ENCODE data around the gene ANTXR2.

ANTXR2 gene

GRCh38 chr4:79906303-79906702 is 166.7 kb downstream of the ANTXR2 start:
- no peaks in the 10 kb centered on the region for H3K27me3 ChIP-seq
- no peaks in the 10 kb centered on the region for H3K4me1 ChIP-seq
- H3K4me3 ChIP-seq (ENCODE audit: low read depth, low read length) = no peak overlapping the region
- no peaks in the 10 kb centered on the region for H3K9me3 ChIP-seq
- DNase-seq = no peak
- H3K36me3 ChIP-seq = no peaks in the 10 kb centered on the region
- no peak for TF ChIP-seq CTCF (IDR thresholded peaks at IDR 0.05; ENCODE audit: low read depth, low read length)

DNA sequence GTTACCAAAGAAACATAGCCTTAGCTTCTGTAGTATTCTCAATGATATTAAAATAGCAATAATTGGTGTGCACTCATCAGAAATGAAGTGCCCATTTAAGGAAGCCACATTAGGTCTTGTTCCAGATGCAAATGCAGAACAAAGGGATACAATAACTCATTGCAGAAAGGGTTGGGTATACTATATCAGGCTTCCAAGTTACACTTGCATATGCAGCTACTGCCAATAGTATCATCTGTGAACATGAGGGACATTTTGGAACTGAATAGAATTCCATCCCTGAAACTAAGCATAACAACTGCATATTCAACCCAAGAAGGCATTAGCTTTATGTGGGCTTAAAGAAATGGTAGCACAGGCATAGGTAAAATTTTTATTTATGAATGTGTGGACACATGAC is 167.8 kb downstream of the ANTXR2 start:
- no peak overlapping the region for H3K4me3 ChIP-seq (ENCODE audit: low read depth, low read length)
- no peaks in the 10 kb centered on the region for H3K4me1 ChIP-seq
- TF ChIP-seq CTCF (IDR thresholded peaks at IDR 0.05; ENCODE audit: low read depth, low read length) = no peak
- H3K9me3 ChIP-seq = no peaks in the 10 kb centered on the region
- H3K36me3 ChIP-seq = no peaks in the 10 kb centered on the region
- H3K27me3 ChIP-seq = no peaks in the 10 kb centered on the region
- no peak for DNase-seq

- TF ChIP-seq CTCF (IDR thresholded peaks at IDR 0.05; ENCODE audit: low read depth, low read length) = no peak
- no peaks in the 10 kb centered on the region for H3K9me3 ChIP-seq
- no peaks in the 10 kb centered on the region for H3K4me1 ChIP-seq
- no peak overlapping the region for H3K4me3 ChIP-seq (ENCODE audit: low read depth, low read length)
- DNase-seq = no peak
- H3K36me3 ChIP-seq = no peaks in the 10 kb centered on the region
- H3K27me3 ChIP-seq = no peaks in the 10 kb centered on the region
Measured at GRCh38 chr4:79904331-79904730, 168.7 kb downstream of the ANTXR2 start.

- no peaks in the 10 kb centered on the region for H3K36me3 ChIP-seq
- no peak for TF ChIP-seq CTCF (IDR thresholded peaks at IDR 0.05; ENCODE audit: low read depth, low read length)
- no peak overlapping the region for H3K4me3 ChIP-seq (ENCODE audit: low read depth, low read length)
- H3K4me1 ChIP-seq = peaks cover 3% of the 10 kb centered on the region; the same call in 1 of the 2 replicates
- no peak for DNase-seq
- no peaks in the 10 kb centered on the region for H3K9me3 ChIP-seq
- no peaks in the 10 kb centered on the region for H3K27me3 ChIP-seq
Measured at GRCh38 chr4:79900182-79900581, 172.8 kb downstream of the ANTXR2 start.

DNA sequence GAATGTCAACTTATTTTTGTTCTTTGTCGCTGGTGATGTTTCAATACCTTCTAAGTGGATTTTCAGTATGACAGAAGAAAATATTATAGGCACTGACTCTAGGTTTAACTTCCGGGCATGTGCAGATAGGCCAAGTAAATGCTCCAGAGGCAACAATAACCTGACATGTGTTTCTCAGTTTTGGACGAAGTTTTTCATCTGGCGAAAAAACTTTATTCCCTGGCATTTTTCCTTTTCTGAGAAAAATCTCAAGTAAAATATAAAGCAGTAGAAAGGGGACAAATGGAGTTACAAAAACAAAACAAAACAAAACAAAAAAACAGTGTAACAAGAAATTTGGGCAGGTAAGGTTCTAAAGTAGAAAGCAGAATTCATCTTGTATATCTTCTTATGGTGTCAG is 173.5 kb downstream of the ANTXR2 start:
- peaks cover 3% of the 10 kb centered on the region; the same call in 1 of the 2 replicates for H3K4me1 ChIP-seq
- no peaks in the 10 kb centered on the region for H3K36me3 ChIP-seq
- no peak for DNase-seq
- no peaks in the 10 kb centered on the region for H3K9me3 ChIP-seq
- no peak for TF ChIP-seq CTCF (IDR thresholded peaks at IDR 0.05; ENCODE audit: low read depth, low read length)
- H3K4me3 ChIP-seq (ENCODE audit: low read depth, low read length) = no peak overlapping the region
- H3K27me3 ChIP-seq = no peaks in the 10 kb centered on the region

DNA sequence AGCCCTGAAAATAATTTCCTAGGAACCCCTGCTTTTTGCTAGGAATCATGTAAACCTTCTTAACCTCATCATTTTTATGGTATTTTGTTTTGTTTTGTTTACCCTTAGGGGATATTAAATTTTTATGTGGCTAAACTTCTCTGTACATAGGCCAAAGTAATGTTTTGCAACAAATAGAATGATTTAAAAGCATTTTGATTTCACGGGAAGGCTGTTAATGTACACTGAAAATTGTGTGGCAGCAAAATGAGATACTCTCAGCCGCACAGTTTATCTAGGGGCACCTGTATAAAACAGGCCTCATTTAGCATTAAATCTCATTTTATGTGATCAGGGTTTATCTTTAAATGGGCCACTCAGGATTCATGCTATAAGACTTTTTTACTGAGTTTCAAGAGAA is 175.0 kb downstream of the ANTXR2 start:
- Histone ChIP-seq H3K4me1 (peaks cover 3% of the 10 kb centered on the region; the same call in 1 of the 2 replicates), H3K9me3 (no peaks in the 10 kb centered on the region), H3K4me3 (ENCODE audit: low read depth, low read length) (no peak overlapping the region), H3K27me3 (no peaks in the 10 kb centered on the region), H3K36me3 (no peaks in the 10 kb centered on the region)
- DNase-seq = no peak
- TF ChIP-seq CTCF (IDR thresholded peaks at IDR 0.05; ENCODE audit: low read depth, low read length) = no peak

All from BE2C (cell line).